ENCODE measurements around the gene CISD3.
A peak's percentile ranks its signal among the peaks of the same experiment; 100 is the strongest.

Gene CISD3

DNA sequence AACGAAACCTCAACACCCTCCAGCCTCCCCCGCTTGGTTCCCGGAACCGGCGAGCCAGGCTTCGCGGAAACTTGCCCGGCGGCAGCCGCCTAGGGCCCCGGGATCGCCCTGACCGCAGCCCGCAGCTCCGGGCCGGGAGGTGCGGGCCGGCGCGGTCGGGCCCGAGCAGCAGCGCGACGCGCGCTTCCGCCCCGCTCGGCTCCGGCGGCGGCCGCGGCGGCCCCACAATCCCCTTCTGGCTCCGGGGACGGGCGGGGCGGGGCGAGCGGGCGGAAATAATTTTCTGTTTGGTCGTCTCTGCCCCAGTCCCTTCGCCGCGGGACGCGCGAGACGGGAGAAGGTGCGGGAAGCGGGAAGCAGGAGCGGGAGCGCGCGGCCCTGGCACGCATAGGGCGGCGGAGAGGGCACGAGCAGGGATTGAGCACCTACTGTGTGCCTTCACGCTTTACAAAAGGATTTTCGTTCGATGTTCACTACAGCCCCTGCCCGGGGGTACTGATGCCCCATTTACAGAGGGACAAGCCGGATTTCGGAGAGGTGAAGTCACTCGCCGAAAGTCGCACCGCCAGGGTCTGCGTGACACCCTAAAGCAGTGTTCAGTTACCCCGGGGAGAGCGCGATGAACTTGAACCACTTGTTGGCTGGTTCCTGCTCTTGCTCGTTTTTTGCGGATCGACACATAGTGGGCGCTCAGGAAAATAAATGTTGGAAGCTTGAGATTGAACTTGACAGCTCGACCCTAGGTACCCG, 27.8 kb upstream of the CISD3 start:
- H3K4me1 ChIP-seq (ENCODE audit: control insufficient read depth, insufficient read depth, low read length, poor library complexity, severe bottlenecking) = peaks cover 17% of the 10 kb centered on the region
- 1% methylated on average over 58 to 72 of the region's 81 CpGs for WGBS, 2 experiments (ENCODE audit: insufficient coverage in 2 of 2)
- peak overlapping the region; percentile 29 for H3K27ac ChIP-seq (ENCODE audit: low read depth, low read length, severe bottlenecking)
- no peaks in the 10 kb centered on the region for H3K9me3 ChIP-seq (ENCODE audit: control insufficient read depth, low read length)
- H3K36me3 ChIP-seq (ENCODE audit: control insufficient read depth, insufficient read depth, low read length) = no peaks in the 10 kb centered on the region
- H3K4me3 ChIP-seq (ENCODE audit: extremely low read depth, insufficient read depth, low read length, poor library complexity, severe bottlenecking) = peak overlapping the region; percentile 73

GRCh38 chr17:38702916-38703741, 27.0 kb upstream of the CISD3 start:
- Histone ChIP-seq H3K36me3 (ENCODE audit: control insufficient read depth, insufficient read depth, low read length) (peaks cover 4% of the 10 kb centered on the region), H3K4me3 (ENCODE audit: extremely low read depth, insufficient read depth, low read length, poor library complexity, severe bottlenecking) (peak overlapping the region; percentile 73), H3K27ac (ENCODE audit: low read depth, low read length, severe bottlenecking) (no peak overlapping the region), H3K9me3 (ENCODE audit: control insufficient read depth, low read length) (no peaks in the 10 kb centered on the region), H3K4me1 (ENCODE audit: control insufficient read depth, insufficient read depth, low read length, poor library complexity, severe bottlenecking) (peaks cover 17% of the 10 kb centered on the region)
- WGBS, 2 experiments (ENCODE audit: insufficient coverage in 2 of 2) = 2 to 3% methylated on average over 49 to 51 of the region's 55 CpGs

GRCh38 chr17:38703742-38704605, 26.2 kb upstream of the CISD3 start:
- Histone ChIP-seq H3K27ac (ENCODE audit: low read depth, low read length, severe bottlenecking) (no peak overlapping the region), H3K36me3 (ENCODE audit: control insufficient read depth, insufficient read depth, low read length) (peaks cover 8% of the 10 kb centered on the region), H3K9me3 (ENCODE audit: control insufficient read depth, low read length) (no peaks in the 10 kb centered on the region), H3K4me1 (ENCODE audit: control insufficient read depth, insufficient read depth, low read length, poor library complexity, severe bottlenecking) (peaks cover 17% of the 10 kb centered on the region), H3K4me3 (ENCODE audit: extremely low read depth, insufficient read depth, low read length, poor library complexity, severe bottlenecking) (peak overlapping the region; percentile 73)
- WGBS, 2 experiments (ENCODE audit: insufficient coverage in 2 of 2) = 0 to 1% methylated on average over 12 to 21 of the region's 50 CpGs

GRCh38 chr17:38704606-38705522, 25.3 kb upstream of the CISD3 start, which contains the start of gene MLLT6:
Gene MLLT6 (plus strand): TSS chr17:38705273. CDS start chr17:38705633, 360 bp downstream.
- H3K4me1 ChIP-seq (ENCODE audit: control insufficient read depth, insufficient read depth, low read length, poor library complexity, severe bottlenecking) = peaks cover 17% of the 10 kb centered on the region
- peaks cover 16% of the 10 kb centered on the region for H3K36me3 ChIP-seq (ENCODE audit: control insufficient read depth, insufficient read depth, low read length)
- H3K9me3 ChIP-seq (ENCODE audit: control insufficient read depth, low read length) = no peaks in the 10 kb centered on the region
- 0 to 1% methylated on average over 41 to 61 of the region's 100 CpGs for WGBS, 2 experiments (ENCODE audit: insufficient coverage in 2 of 2)
- peak within 1 kb of the TSS; percentile 69 for H3K27ac ChIP-seq (ENCODE audit: low read depth, low read length, severe bottlenecking)
- peak within 1 kb of the TSS; percentile 73 for H3K4me3 ChIP-seq (ENCODE audit: extremely low read depth, insufficient read depth, low read length, poor library complexity, severe bottlenecking)

DNA sequence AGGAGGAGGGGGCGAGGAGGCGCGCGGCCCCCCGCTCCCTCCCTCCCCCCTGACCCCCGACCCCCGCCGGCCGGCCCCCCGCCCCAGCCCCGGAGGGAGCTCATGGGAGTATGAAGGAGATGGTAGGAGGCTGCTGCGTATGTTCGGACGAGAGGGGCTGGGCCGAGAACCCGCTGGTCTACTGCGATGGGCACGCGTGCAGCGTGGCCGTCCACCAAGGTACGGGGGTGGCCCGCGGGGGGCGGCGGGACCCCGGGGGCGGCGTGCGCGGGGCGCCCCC, 24.7 kb upstream of the CISD3 start:
- H3K27ac ChIP-seq (ENCODE audit: low read depth, low read length, severe bottlenecking) = no peak overlapping the region
- WGBS, 2 experiments (ENCODE audit: insufficient coverage in 2 of 2) = no CpG with 5 or more reads among the region's 32 CpGs

GRCh38 chr17:38705803-38706504, 24.2 kb upstream of the CISD3 start:
- peak overlapping the region; percentile 45 for H3K27ac ChIP-seq (ENCODE audit: low read depth, low read length, severe bottlenecking)
- peak overlapping the region; percentile 73 for H3K4me3 ChIP-seq (ENCODE audit: extremely low read depth, insufficient read depth, low read length, poor library complexity, severe bottlenecking)
- H3K36me3 ChIP-seq (ENCODE audit: control insufficient read depth, insufficient read depth, low read length) = peaks cover 17% of the 10 kb centered on the region
- H3K4me1 ChIP-seq (ENCODE audit: control insufficient read depth, insufficient read depth, low read length, poor library complexity, severe bottlenecking) = peaks cover 17% of the 10 kb centered on the region
- 1% methylated on average over 12 to 19 of the region's 38 CpGs for WGBS, 2 experiments (ENCODE audit: insufficient coverage in 2 of 2)
- no peaks in the 10 kb centered on the region for H3K9me3 ChIP-seq (ENCODE audit: control insufficient read depth, low read length)

More for the DNA sequence above, 24.7 kb upstream of the CISD3 start:
- no peaks in the 10 kb centered on the region for H3K9me3 ChIP-seq (ENCODE audit: control insufficient read depth, low read length)
- H3K4me1 ChIP-seq (ENCODE audit: control insufficient read depth, insufficient read depth, low read length, poor library complexity, severe bottlenecking) = peaks cover 17% of the 10 kb centered on the region
- H3K36me3 ChIP-seq (ENCODE audit: control insufficient read depth, insufficient read depth, low read length) = peaks cover 17% of the 10 kb centered on the region
- H3K4me3 ChIP-seq (ENCODE audit: extremely low read depth, insufficient read depth, low read length, poor library complexity, severe bottlenecking) = peak overlapping the region; percentile 73

DNA sequence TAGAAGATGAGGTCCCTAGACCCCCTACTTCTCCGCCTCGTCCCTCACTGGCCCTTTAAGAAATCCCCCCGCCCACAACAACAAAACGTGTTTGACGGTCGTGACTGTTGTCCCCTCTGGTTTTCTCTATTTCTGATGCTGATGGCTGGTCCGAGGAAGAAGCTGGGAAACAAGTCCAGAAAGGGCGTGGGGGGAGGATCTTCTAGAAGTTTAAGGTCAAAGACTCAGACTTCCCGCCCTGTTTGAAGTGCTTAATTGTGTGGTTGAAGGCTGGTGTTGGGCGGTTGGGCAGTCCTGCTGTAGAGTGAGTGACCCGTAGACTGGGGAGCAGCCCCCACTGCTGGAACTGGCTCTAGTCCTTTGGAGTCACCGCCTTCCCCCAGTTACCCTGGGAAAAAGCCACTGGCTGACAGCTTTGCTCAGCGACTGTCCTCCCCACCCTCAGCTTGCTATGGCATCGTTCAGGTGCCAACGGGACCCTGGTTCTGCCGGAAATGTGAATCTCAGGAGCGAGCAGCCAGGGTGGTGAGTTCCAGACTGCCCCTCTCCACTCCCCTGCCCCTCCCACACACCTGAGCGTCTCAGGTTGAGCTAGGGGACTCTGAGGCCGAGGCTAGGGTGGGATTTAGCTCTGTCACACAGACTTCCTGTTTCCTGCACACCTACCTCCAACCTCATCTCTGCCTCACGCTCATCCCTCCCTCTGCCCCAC, 23.5 kb upstream of the CISD3 start:
- Histone ChIP-seq H3K4me3 (ENCODE audit: extremely low read depth, insufficient read depth, low read length, poor library complexity, severe bottlenecking) (peak overlapping the region; percentile 73), H3K36me3 (ENCODE audit: control insufficient read depth, insufficient read depth, low read length) (peaks cover 18% of the 10 kb centered on the region), H3K27ac (ENCODE audit: low read depth, low read length, severe bottlenecking) (no peak overlapping the region), H3K4me1 (ENCODE audit: control insufficient read depth, insufficient read depth, low read length, poor library complexity, severe bottlenecking) (peaks cover 17% of the 10 kb centered on the region), H3K9me3 (ENCODE audit: control insufficient read depth, low read length) (no peaks in the 10 kb centered on the region)
- 20% methylated on average over 10 to 11 of the region's 20 CpGs for WGBS, 2 experiments (ENCODE audit: insufficient coverage in 2 of 2)

DNA sequence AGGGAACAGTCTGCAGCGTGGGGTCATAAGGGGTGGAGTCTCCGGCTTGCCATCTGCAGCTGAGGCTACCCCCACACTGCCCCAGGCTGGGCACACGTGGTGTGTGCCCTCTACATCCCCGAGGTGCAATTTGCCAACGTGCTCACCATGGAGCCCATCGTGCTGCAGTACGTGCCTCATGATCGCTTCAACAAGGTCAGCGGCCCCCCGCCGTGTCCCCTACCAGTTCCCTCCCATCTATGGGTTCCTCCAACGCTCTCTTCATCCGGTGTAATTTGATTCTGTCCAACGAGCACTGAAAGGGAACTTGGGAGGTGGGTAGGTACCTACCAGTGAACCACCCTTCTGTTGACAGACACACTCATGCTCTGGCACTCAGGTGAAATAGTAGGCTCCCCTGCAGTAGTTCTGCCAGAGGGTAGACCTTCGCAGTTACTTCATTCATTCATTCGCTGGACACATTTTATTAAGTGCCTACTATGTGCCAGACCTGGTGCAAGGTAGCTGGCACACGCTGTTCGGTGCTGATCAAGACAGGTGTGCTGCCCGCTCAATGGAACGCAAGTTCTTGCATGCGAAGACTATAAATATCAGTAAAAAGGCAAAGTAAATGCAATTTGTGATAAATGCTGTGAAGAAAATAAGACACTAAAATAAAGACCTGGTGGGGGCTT, 22.3 kb upstream of the CISD3 start:
- Histone ChIP-seq H3K27ac (ENCODE audit: low read depth, low read length, severe bottlenecking) (no peak overlapping the region), H3K4me1 (ENCODE audit: control insufficient read depth, insufficient read depth, low read length, poor library complexity, severe bottlenecking) (peaks cover 17% of the 10 kb centered on the region), H3K4me3 (ENCODE audit: extremely low read depth, insufficient read depth, low read length, poor library complexity, severe bottlenecking) (no peak overlapping the region), H3K36me3 (ENCODE audit: control insufficient read depth, insufficient read depth, low read length) (peaks cover 28% of the 10 kb centered on the region), H3K9me3 (ENCODE audit: control insufficient read depth, low read length) (no peaks in the 10 kb centered on the region)
- WGBS, 2 experiments (ENCODE audit: insufficient coverage in 2 of 2) = 88 to 89% methylated on average over 16 to 17 of the region's 21 CpGs

Data from mesodermal cell (in vitro differentiated cells).